Thoracic aorta (tissue), 2 donors: ENCODE measurements around the gene ZBTB44. TPM values are rescaled to one million over a fixed set of nuclear protein-coding genes. Genes with fewer than 3 reads are reported as not detected.

ENCODE experiments used
- ATAC-seq: fragments of 150-250 bp; one replicate; pipeline ENCODE4 v1.8.0; 2017; ENCODE audit warnings: low read depth; ENCODE audit not compliant: insufficient number of reproducible peaks, low FRiP score
- DNase-seq: peaks from one replicate; pipeline ENCODE4 v3.0.0-alpha.2; 2020; ENCODE audit warnings: low spot score
- H3K27ac ChIP-seq, 2 donors: fragments of 200-600 bp; sonication (generic); 1 replicate in 1 of 2; 2 replicates in 1 of 2; pipeline ENCODE4 v1.5.1; 2016; ENCODE audit warnings: mild to moderate bottlenecking in 2 of 2, moderate library complexity in 2 of 2
- H3K27me3 ChIP-seq: fragments of 200-600 bp; sonication (generic); replicated peaks from 2 replicates; pipeline ENCODE4 v1.6.0; 2016; ENCODE audit warnings: mild to moderate bottlenecking; ENCODE audit not compliant: insufficient read depth
- H3K36me3 ChIP-seq: fragments of 200-600 bp; sonication (generic); one replicate; pipeline ENCODE4 v1.5.1; 2016
- H3K4me1 ChIP-seq, 2 donors: fragments of 200-600 bp; sonication (generic); 1 replicate in 1 of 2; 2 replicates in 1 of 2; pipeline versions ENCODE4 v1.5.1 to v1.6.0; 2016; ENCODE audit warnings: low read depth in 2 of 2, mild to moderate bottlenecking in 1 of 2; ENCODE audit not compliant: control insufficient read depth in 1 of 2
- H3K4me3 ChIP-seq: fragments of 200-600 bp; sonication (generic); 2 replicates; pipeline ENCODE4 v1.5.1; 2016; ENCODE audit warnings: mild to moderate bottlenecking
- H3K9me3 ChIP-seq: fragments of 200-600 bp; sonication (generic); 2 replicates; pipeline ENCODE4 v1.5.1; 2016
- CTCF ChIP-seq: fragments of 200-600 bp; sonication (generic); IDR thresholded peaks from one replicate; pipeline ENCODE4 v1.5.1; 2019; ENCODE audit warnings: antibody characterized with exemption
- total RNA-seq, 2 donors: library from RNA; depleted of rRNA; stranded (reverse); fragments of >200 nt; gene quantifications; one replicate each; pipeline versions ENCODE4 v1.1.0 to v1.2.3, GENCODE V29; 2016

The ZBTB44 gene
- total RNA-seq, 2 donors from 2014 or later: 38.0 to 48.7 TPM

DNA sequence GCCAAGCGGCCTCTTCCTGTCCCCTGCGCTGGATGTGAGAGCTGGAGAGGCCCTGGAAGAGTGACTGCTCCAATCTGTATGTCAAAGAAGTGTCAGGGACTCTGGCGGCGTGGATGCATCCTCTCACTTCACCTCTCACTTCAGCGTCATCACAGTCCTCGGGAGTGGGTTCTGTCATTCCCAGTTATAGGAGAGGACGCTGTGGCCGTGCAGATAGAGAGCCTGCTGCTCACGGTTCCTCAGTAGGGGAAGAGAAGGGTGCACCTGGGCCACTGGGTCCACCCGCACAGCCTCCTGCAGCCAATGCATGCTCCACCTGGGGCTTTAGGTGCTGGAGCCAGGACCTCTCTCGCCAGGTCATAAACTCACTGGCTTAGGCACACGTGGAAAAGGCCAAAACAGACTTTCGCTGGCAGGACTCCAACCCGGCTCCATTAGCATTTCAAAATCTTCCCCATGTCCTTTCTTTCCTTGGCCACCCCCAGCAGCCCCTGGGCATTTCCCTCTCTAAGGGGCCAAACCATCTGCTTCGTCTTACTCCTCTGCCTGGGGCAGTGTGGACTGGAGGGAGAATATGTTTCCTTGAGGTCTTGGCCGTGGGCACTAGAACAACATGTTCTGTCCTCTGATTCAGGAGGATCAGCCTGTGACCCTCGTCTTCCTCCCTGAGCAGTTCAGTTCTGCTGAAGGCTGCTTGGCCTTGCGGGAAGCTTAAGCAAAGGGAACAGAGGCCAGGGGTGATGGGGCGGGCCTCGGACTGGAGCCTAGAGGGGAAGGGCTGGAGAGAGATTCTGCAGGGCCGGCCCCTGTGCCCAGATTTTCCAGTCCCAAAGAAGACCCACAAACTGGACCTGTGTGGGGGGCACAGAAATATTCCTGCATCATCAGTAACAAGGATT, 97.3 kb downstream of the ZBTB44 start:
- no peak for TF ChIP-seq CTCF
- Histone ChIP-seq H3K4me1 (no peaks in the 10 kb centered on the region), H3K27me3 (no peaks in the 10 kb centered on the region), H3K4me3 (no peak overlapping the region), H3K9me3 (no peaks in the 10 kb centered on the region), H3K27ac (no peak overlapping the region), H3K36me3 (no peaks in the 10 kb centered on the region)
- DNase-seq: no peak
- no peak for ATAC-seq

DNA sequence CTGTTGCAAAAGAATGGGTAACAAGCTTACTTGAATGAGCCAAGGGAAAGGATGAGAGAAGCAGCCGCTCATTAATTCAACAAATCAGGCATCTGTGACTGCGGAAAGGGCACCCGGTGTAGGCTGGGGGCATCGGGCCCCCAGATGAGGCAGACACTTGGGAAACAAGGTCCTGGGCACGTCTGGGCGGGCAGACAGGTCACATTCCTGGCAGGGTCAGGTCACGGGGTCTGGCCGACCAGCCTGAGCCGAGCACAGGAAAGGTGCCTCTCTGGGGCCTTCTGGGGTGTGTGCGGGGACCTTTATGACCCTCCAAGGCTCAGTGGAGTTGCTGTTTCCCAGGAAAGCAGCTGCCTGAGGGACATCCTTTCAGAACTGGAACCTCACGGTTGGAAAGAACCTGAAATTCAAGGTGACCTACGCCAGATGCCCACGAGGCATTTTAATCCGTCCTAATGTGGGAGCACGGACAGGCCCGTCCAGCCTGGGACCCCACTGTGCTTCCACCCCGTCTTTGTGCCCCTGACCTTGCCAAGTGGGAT, 98.1 kb downstream of the ZBTB44 start:
- no peaks in the 10 kb centered on the region for H3K36me3 ChIP-seq
- H3K27ac ChIP-seq: no peak overlapping the region
- no peaks in the 10 kb centered on the region for H3K9me3 ChIP-seq
- DNase-seq: no peak
- no peak for ATAC-seq
- H3K27me3 ChIP-seq: no peaks in the 10 kb centered on the region
- H3K4me1 ChIP-seq: no peaks in the 10 kb centered on the region
- H3K4me3 ChIP-seq: no peak overlapping the region
- TF ChIP-seq CTCF: no peak

DNA sequence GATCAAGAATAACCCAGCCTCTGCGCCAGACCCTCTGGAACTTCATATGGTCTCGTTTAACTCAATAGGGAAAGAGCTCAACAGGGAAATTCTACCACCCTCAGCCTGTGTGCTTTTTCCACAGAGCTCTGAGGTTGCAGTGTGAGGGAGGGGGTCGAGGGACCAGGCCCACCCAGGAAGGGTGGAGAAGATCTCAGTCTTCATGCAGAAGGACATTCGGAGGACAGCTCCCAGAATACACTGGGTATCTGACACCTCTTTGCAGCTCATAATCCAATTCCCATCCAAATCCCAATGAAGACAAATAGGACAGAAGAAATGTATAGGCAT, 98.5 kb downstream of the ZBTB44 start:
- DNase-seq (no peak), ATAC-seq (no peak)
- Histone ChIP-seq H3K4me1 (no peaks in the 10 kb centered on the region), H3K9me3 (no peaks in the 10 kb centered on the region), H3K27me3 (no peaks in the 10 kb centered on the region), H3K27ac (no peak overlapping the region), H3K36me3 (no peaks in the 10 kb centered on the region), H3K4me3 (no peak overlapping the region)
- TF ChIP-seq CTCF: no peak

DNA sequence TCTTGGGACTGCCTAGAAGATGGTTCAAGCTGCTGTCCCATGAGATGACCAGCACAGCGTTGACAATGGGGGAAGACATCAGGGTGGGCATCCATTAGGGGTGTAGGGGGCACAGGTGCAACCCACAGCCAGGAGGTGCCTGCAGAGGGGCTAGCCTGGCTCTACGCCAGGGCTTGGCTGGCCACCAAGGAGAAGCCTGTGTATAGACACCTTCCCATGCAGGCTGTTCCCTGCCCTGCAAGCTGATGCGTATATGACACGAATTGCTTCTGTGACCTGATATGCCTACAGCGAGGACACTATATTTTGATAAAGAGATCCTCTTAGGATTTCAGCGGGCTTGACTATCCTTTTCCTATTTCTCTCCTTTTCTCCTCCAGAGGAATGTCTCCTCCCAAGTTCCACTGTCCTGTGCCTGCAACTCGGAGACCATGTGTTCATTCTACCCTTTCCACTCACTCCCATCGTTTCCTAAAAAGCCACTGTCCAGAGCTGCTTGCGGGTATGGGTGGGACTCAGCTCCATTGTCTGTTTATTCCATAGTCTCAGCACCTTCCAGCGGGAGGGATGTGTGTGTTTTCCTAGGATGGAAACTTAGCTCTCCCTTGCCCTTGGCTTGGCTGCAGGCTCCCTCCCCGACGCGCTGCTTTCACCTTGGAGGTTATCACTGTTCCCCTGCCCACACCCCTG, 99.0 kb downstream of the ZBTB44 start:
- ATAC-seq: no peak

More for the DNA sequence above, 99.0 kb downstream of the ZBTB44 start:
- no peak for DNase-seq
- Histone ChIP-seq H3K4me3 (no peak overlapping the region), H3K9me3 (no peaks in the 10 kb centered on the region), H3K27me3 (no peaks in the 10 kb centered on the region), H3K36me3 (no peaks in the 10 kb centered on the region), H3K4me1 (no peaks in the 10 kb centered on the region), H3K27ac (no peak overlapping the region)
- TF ChIP-seq CTCF: no peak
